IMR-90 (cell line): Measurements from ENCODE around the gene AADACL3.

Experiments used
- CEBPB ChIP-seq: IDR thresholded peaks from 2 replicates; pipeline ENCODE4 v1.6.1; 2012; ENCODE audit warnings: low read depth, low read length, improper control_type of control experiment
- FOS ChIP-seq: fragments of 150-350 bp; IDR thresholded peaks from 2 replicates; pipeline ENCODE4 v1.6.1; 2016; ENCODE audit warnings: low read depth, low read length
- POLR2A ChIP-seq: IDR thresholded peaks from 2 replicates; pipeline ENCODE4 v1.6.1; 2012; ENCODE audit warnings: mild to moderate bottlenecking, low read depth, low read length
- RFX5 ChIP-seq: IDR thresholded peaks from 2 replicates; pipeline ENCODE4 v1.8.0; 2012; ENCODE audit warnings: low read depth, mild to moderate bottlenecking, low read length, moderate library complexity
- TF ChIP-seq, protein P1 (sequence below): conservative IDR thresholded peaks from 2 replicates; pipeline ENCODE4 v1.5.1; 2012; ENCODE audit warnings: mild to moderate bottlenecking, low read depth, low read length, improper control_type of control experiment
- TF ChIP-seq, protein P2 (sequence below): fragments of 150-350 bp; IDR thresholded peaks from 2 replicates; pipeline ENCODE4 v1.6.1; 2016; ENCODE audit warnings: low read depth, mild to moderate bottlenecking, low read length, moderate library complexity, borderline replicate concordance

DNA sequence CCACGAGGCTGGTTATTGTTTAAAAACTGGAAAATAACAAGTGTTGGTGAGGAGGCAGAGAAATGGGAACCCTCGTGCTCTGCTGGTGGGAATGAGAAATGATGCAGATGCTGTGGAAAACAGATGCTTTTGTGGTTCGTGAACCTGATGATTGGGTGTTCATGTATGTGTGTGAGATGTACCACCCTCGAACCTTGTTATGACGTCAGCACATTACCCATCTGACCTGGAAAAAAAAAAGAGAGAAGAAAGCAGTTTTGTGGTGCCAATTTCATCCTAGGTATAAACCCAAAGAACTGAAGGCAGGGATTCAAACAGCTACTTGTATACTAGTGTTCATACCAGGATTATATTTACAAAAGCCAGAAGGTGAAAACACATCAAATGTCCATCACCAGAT lies 23.7 kb downstream of the AADACL3 start:
- TF ChIP-seq FOS = no peak
- TF ChIP-seq, protein P1, sequence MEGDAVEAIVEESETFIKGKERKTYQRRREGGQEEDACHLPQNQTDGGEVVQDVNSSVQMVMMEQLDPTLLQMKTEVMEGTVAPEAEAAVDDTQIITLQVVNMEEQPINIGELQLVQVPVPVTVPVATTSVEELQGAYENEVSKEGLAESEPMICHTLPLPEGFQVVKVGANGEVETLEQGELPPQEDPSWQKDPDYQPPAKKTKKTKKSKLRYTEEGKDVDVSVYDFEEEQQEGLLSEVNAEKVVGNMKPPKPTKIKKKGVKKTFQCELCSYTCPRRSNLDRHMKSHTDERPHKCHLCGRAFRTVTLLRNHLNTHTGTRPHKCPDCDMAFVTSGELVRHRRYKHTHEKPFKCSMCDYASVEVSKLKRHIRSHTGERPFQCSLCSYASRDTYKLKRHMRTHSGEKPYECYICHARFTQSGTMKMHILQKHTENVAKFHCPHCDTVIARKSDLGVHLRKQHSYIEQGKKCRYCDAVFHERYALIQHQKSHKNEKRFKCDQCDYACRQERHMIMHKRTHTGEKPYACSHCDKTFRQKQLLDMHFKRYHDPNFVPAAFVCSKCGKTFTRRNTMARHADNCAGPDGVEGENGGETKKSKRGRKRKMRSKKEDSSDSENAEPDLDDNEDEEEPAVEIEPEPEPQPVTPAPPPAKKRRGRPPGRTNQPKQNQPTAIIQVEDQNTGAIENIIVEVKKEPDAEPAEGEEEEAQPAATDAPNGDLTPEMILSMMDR = no peak
- TF ChIP-seq RFX5 = no peak
- no peak for TF ChIP-seq POLR2A
- no peak for TF ChIP-seq CEBPB
- TF ChIP-seq, protein P2, sequence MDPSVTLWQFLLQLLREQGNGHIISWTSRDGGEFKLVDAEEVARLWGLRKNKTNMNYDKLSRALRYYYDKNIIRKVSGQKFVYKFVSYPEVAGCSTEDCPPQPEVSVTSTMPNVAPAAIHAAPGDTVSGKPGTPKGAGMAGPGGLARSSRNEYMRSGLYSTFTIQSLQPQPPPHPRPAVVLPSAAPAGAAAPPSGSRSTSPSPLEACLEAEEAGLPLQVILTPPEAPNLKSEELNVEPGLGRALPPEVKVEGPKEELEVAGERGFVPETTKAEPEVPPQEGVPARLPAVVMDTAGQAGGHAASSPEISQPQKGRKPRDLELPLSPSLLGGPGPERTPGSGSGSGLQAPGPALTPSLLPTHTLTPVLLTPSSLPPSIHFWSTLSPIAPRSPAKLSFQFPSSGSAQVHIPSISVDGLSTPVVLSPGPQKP = no peak
